ENCODE measurements around the gene KIRREL3.

KIRREL3 gene

DNA sequence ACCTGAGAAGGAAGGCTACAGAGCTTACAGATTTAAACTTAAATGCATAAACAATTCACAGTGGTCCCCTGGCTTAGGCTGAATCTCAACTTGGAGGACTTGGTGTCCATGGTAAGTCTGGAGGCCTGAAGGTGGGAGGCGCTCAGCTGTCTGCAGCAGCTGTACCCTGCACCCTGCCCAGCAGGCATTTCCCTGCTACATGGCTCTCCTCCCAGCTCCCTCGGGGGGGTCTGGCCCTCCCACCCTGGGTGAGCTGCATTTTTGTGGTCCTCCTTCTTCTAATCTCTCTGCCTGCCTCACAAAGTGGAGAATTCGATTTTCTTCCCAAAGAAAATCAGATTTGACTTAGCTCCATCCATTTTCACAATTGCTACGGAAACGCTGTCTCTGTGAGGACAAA lies 273.2 kb downstream of the KIRREL3 start:
- H3K4me2 ChIP-seq (ENCODE audit: low read length): no peak overlapping the region
- H3K36me3 ChIP-seq (ENCODE audit: control insufficient read depth, insufficient read depth, low read length): no peaks in the 10 kb centered on the region
- H3K23ac ChIP-seq (ENCODE audit: low read length): no peak overlapping the region
- H3K4me1 ChIP-seq (ENCODE audit: control insufficient read depth, low read depth, low read length): no peaks in the 10 kb centered on the region
- no peak overlapping the region for H2BK120ac ChIP-seq (ENCODE audit: low read depth, low read length)
- H3K79me1 ChIP-seq (ENCODE audit: low read length): no peaks in the 10 kb centered on the region
- H3K4ac ChIP-seq (ENCODE audit: low read depth, low read length): no peak overlapping the region
- no peak overlapping the region for H2BK5ac ChIP-seq (ENCODE audit: low read length)
- no peak overlapping the region for H3K18ac ChIP-seq (ENCODE audit: low read length)
- H3K56ac ChIP-seq (ENCODE audit: low read length): no peak overlapping the region
- no peak overlapping the region for H3K4me3 ChIP-seq (ENCODE audit: low read length)
- no peak overlapping the region for H4K5ac ChIP-seq (ENCODE audit: low read length)
- no peak for DNase-seq
- WGBS (ENCODE audit: extremely low coverage, insufficient coverage, low lambda C conversion rate): no CpG with 5 or more reads among the region's 5 CpGs
- no peaks in the 10 kb centered on the region for H3K79me2 ChIP-seq (ENCODE audit: control insufficient read depth, insufficient read depth, low read length)
- no peak overlapping the region for H3K27ac ChIP-seq (ENCODE audit: low read depth, low read length)
- H2AK5ac ChIP-seq (ENCODE audit: low read length): no peak overlapping the region
- no peaks in the 10 kb centered on the region for H3K27me3 ChIP-seq (ENCODE audit: insufficient read depth, low read length, poor library complexity)
- no peak overlapping the region for H3K9ac ChIP-seq (ENCODE audit: low read length)
- H4K8ac ChIP-seq (ENCODE audit: low read depth, low read length): no peak overlapping the region
- H2BK15ac ChIP-seq (replicated peaks; ENCODE audit: low read depth): no peak overlapping the region

GRCh38 chr11:126725521-126725920 lies 275.0 kb downstream of the KIRREL3 start:
- no peak overlapping the region for H3K4me3 ChIP-seq (ENCODE audit: low read length)
- H2BK120ac ChIP-seq (ENCODE audit: low read depth, low read length): no peak overlapping the region
- no peak overlapping the region for H3K27ac ChIP-seq (ENCODE audit: low read depth, low read length)
- no peaks in the 10 kb centered on the region for H3K27me3 ChIP-seq (ENCODE audit: insufficient read depth, low read length, poor library complexity)
- H3K79me2 ChIP-seq (ENCODE audit: control insufficient read depth, insufficient read depth, low read length): no peaks in the 10 kb centered on the region
- no peak overlapping the region for H4K5ac ChIP-seq (ENCODE audit: low read length)
- H4K8ac ChIP-seq (ENCODE audit: low read depth, low read length): no peak overlapping the region
- H3K9ac ChIP-seq (ENCODE audit: low read length): no peak overlapping the region
- no peak overlapping the region for H2BK5ac ChIP-seq (ENCODE audit: low read length)
- no peak overlapping the region for H3K4ac ChIP-seq (ENCODE audit: low read depth, low read length)
- H2AK5ac ChIP-seq (ENCODE audit: low read length): no peak overlapping the region
- no CpG with 5 or more reads among the region's 7 CpGs for WGBS (ENCODE audit: extremely low coverage, insufficient coverage, low lambda C conversion rate)
- H3K36me3 ChIP-seq (ENCODE audit: control insufficient read depth, insufficient read depth, low read length): no peaks in the 10 kb centered on the region
- DNase-seq: no peak
- H2BK15ac ChIP-seq (replicated peaks; ENCODE audit: low read depth): no peak overlapping the region
- no peak overlapping the region for H3K56ac ChIP-seq (ENCODE audit: low read length)
- H3K23ac ChIP-seq (ENCODE audit: low read length): no peak overlapping the region
- H3K79me1 ChIP-seq (ENCODE audit: low read length): no peaks in the 10 kb centered on the region
- no peaks in the 10 kb centered on the region for H3K4me1 ChIP-seq (ENCODE audit: control insufficient read depth, low read depth, low read length)
- H3K18ac ChIP-seq (ENCODE audit: low read length): no peak overlapping the region
- no peak overlapping the region for H3K4me2 ChIP-seq (ENCODE audit: low read length)

DNA sequence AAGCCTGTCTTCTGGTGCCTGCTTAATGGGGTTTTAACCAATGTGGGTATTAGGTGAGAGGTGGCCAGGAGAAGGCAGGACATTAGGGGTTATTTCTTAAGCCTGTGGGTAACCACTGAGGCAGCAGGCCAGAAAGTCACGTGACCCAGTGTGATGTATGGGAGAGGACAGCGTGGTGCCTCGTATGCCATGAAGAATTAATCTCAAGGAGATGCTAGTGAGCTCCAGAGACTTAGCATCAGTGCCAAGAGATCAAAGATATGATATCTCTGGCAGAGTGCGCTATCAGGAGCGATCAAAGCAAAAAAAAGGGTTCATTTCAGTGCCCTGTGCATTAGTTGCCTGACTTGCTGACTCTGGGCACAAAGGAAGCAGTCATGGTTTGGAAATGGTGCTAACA lies 275.5 kb downstream of the KIRREL3 start:
- no peak overlapping the region for H3K4ac ChIP-seq (ENCODE audit: low read depth, low read length)
- no peaks in the 10 kb centered on the region for H3K79me1 ChIP-seq (ENCODE audit: low read length)
- no CpG with 5 or more reads among the region's 5 CpGs for WGBS (ENCODE audit: extremely low coverage, insufficient coverage, low lambda C conversion rate)
- H3K79me2 ChIP-seq (ENCODE audit: control insufficient read depth, insufficient read depth, low read length): no peaks in the 10 kb centered on the region
- no peak overlapping the region for H4K8ac ChIP-seq (ENCODE audit: low read depth, low read length)
- no peak overlapping the region for H2BK15ac ChIP-seq (replicated peaks; ENCODE audit: low read depth)
- no peak overlapping the region for H3K27ac ChIP-seq (ENCODE audit: low read depth, low read length)
- no peak overlapping the region for H2AK5ac ChIP-seq (ENCODE audit: low read length)
- H3K23ac ChIP-seq (ENCODE audit: low read length): no peak overlapping the region
- H3K4me2 ChIP-seq (ENCODE audit: low read length): no peak overlapping the region
- H4K5ac ChIP-seq (ENCODE audit: low read length): no peak overlapping the region
- H3K4me3 ChIP-seq (ENCODE audit: low read length): no peak overlapping the region
- H3K18ac ChIP-seq (ENCODE audit: low read length): no peak overlapping the region
- no peak overlapping the region for H2BK5ac ChIP-seq (ENCODE audit: low read length)
- H3K9ac ChIP-seq (ENCODE audit: low read length): no peak overlapping the region
- H3K4me1 ChIP-seq (ENCODE audit: control insufficient read depth, low read depth, low read length): no peaks in the 10 kb centered on the region
- no peak overlapping the region for H3K56ac ChIP-seq (ENCODE audit: low read length)
- H2BK120ac ChIP-seq (ENCODE audit: low read depth, low read length): no peak overlapping the region
- H3K36me3 ChIP-seq (ENCODE audit: control insufficient read depth, insufficient read depth, low read length): no peaks in the 10 kb centered on the region
- no peak for DNase-seq
- H3K27me3 ChIP-seq (ENCODE audit: insufficient read depth, low read length, poor library complexity): no peaks in the 10 kb centered on the region

GRCh38 chr11:126723665-126724045 lies 276.9 kb downstream of the KIRREL3 start:
- Histone ChIP-seq H3K56ac (ENCODE audit: low read length) (no peak overlapping the region), H3K36me3 (ENCODE audit: control insufficient read depth, insufficient read depth, low read length) (no peaks in the 10 kb centered on the region), H4K8ac (ENCODE audit: low read depth, low read length) (no peak overlapping the region), H3K79me2 (ENCODE audit: control insufficient read depth, insufficient read depth, low read length) (no peaks in the 10 kb centered on the region), H3K4me1 (ENCODE audit: control insufficient read depth, low read depth, low read length) (no peaks in the 10 kb centered on the region), H2BK120ac (ENCODE audit: low read depth, low read length) (no peak overlapping the region), H3K9ac (ENCODE audit: low read length) (no peak overlapping the region), H2BK5ac (ENCODE audit: low read length) (no peak overlapping the region), H3K4ac (ENCODE audit: low read depth, low read length) (no peak overlapping the region), H3K4me3 (ENCODE audit: low read length) (no peak overlapping the region), H3K27me3 (ENCODE audit: insufficient read depth, low read length, poor library complexity) (no peaks in the 10 kb centered on the region), H3K27ac (ENCODE audit: low read depth, low read length) (no peak overlapping the region), H3K18ac (ENCODE audit: low read length) (no peak overlapping the region), H4K5ac (ENCODE audit: low read length) (no peak overlapping the region), H2AK5ac (ENCODE audit: low read length) (no peak overlapping the region), H3K79me1 (ENCODE audit: low read length) (no peaks in the 10 kb centered on the region), H3K23ac (ENCODE audit: low read length) (no peak overlapping the region), H3K4me2 (ENCODE audit: low read length) (no peak overlapping the region), H2BK15ac (replicated peaks; ENCODE audit: low read depth) (no peak overlapping the region)
- DNase-seq: no peak
- no CpG with 5 or more reads among the region's 1 CpG for WGBS (ENCODE audit: extremely low coverage, insufficient coverage, low lambda C conversion rate)

GRCh38 chr11:126722956-126723664 lies 277.5 kb downstream of the KIRREL3 start:
- H3K56ac ChIP-seq (ENCODE audit: low read length): no peak overlapping the region
- WGBS (ENCODE audit: extremely low coverage, insufficient coverage, low lambda C conversion rate): no CpG with 5 or more reads among the region's 6 CpGs
- no peak overlapping the region for H3K4ac ChIP-seq (ENCODE audit: low read depth, low read length)
- no peak overlapping the region for H2BK15ac ChIP-seq (replicated peaks; ENCODE audit: low read depth)
- H3K36me3 ChIP-seq (ENCODE audit: control insufficient read depth, insufficient read depth, low read length): no peaks in the 10 kb centered on the region
- H3K9ac ChIP-seq (ENCODE audit: low read length): no peak overlapping the region
- no peak for DNase-seq
- H2AK5ac ChIP-seq (ENCODE audit: low read length): no peak overlapping the region
- no peak overlapping the region for H3K4me2 ChIP-seq (ENCODE audit: low read length)
- no peak overlapping the region for H4K5ac ChIP-seq (ENCODE audit: low read length)
- no peak overlapping the region for H4K8ac ChIP-seq (ENCODE audit: low read depth, low read length)
- H3K79me2 ChIP-seq (ENCODE audit: control insufficient read depth, insufficient read depth, low read length): no peaks in the 10 kb centered on the region
- H2BK120ac ChIP-seq (ENCODE audit: low read depth, low read length): no peak overlapping the region
- H3K4me3 ChIP-seq (ENCODE audit: low read length): no peak overlapping the region
- H2BK5ac ChIP-seq (ENCODE audit: low read length): no peak overlapping the region
- no peak overlapping the region for H3K18ac ChIP-seq (ENCODE audit: low read length)
- H3K27ac ChIP-seq (ENCODE audit: low read depth, low read length): no peak overlapping the region
- H3K27me3 ChIP-seq (ENCODE audit: insufficient read depth, low read length, poor library complexity): no peaks in the 10 kb centered on the region
- no peaks in the 10 kb centered on the region for H3K4me1 ChIP-seq (ENCODE audit: control insufficient read depth, low read depth, low read length)
- H3K79me1 ChIP-seq (ENCODE audit: low read length): no peaks in the 10 kb centered on the region
- no peak overlapping the region for H3K23ac ChIP-seq (ENCODE audit: low read length)
